Kidney (tissue), 14 donors: ENCODE measurements around the gene PKD2. TPM values are rescaled to one million over a fixed set of nuclear protein-coding genes. Genes with fewer than 3 reads are reported as not detected.

Source experiments
- DNase-seq, 5 donors: peaks; one replicate each; pipeline ENCODE4 v3.0.0-alpha.2; 2013 to 2020
- FAIRE-seq: peaks from 2 replicates; lab custom pipeline; 2012; peaks lifted over from hg19 to GRCh38; lab: Jason Lieb, UNC
- H3K27ac ChIP-seq, 2 donors: one replicate each; pipeline ENCODE4 v1.7.0; 2013; ENCODE audit warnings: low read depth in 2 of 2, low read length in 2 of 2, inconsistent platforms in 1 of 2
- H3K27me3 ChIP-seq: one replicate; pipeline ENCODE4 v1.7.1; 2013; ENCODE audit warnings: low read length, inconsistent platforms; ENCODE audit not compliant: control insufficient read depth, insufficient read depth
- H3K36me3 ChIP-seq, 3 donors: one replicate each; pipeline versions ENCODE4 v1.7.0 to v1.7.1; 2013; ENCODE audit warnings: low read length in 3 of 3, control low read depth in 1 of 3, inconsistent platforms in 1 of 3; ENCODE audit not compliant: insufficient read depth in 3 of 3, control insufficient read depth in 2 of 3
- H3K4me1 ChIP-seq, 3 donors: one replicate each; pipeline versions ENCODE4 v1.7.0 to v1.7.1; 2013; ENCODE audit warnings: low read length in 3 of 3, inconsistent platforms in 1 of 3, low read depth in 1 of 3; ENCODE audit not compliant: control insufficient read depth in 2 of 3, insufficient read depth in 2 of 3
- H3K4me3 ChIP-seq, 3 donors: one replicate each; pipeline versions ENCODE4 v1.7.0 to v1.8.1; 2013; ENCODE audit warnings: low read length in 3 of 3, control low read depth in 1 of 3, inconsistent platforms in 1 of 3
- H3K9ac ChIP-seq, 3 donors: one replicate each; pipeline versions ENCODE4 v1.7.0 to v1.7.1; 2013; ENCODE audit warnings: low read length in 3 of 3, control low read depth in 1 of 3, inconsistent platforms in 1 of 3
- H3K9me3 ChIP-seq, 3 donors: one replicate each; pipeline versions ENCODE4 v1.7.0 to v1.7.1; 2013; ENCODE audit warnings: low read length in 3 of 3, control low read depth in 1 of 3, inconsistent platforms in 1 of 3; ENCODE audit not compliant: control insufficient read depth in 2 of 3, insufficient read depth in 1 of 3
- CTCF ChIP-seq: IDR thresholded peaks from 3 replicates; pipeline ENCODE4 v1.5.1; 2012; ENCODE audit warnings: mild to moderate bottlenecking, moderate library complexity, borderline replicate concordance; ENCODE audit not compliant: insufficient read depth; ENCODE audit errors: extremely low read depth
- intact Hi-C: fragments of 100-400 bp; cut with DNase I; formaldehyde crosslinking; loops from one replicate; pipeline ENCODE4 v1.11.1; 2022
- polyA plus RNA-seq: library from polyadenylated mRNA; stranded (reverse); fragments of 350-450 nt; fragmentation: Illumina TruSeq; extraction: RNeasy Lipid Tissue Mini Kit (QIAGEN cat#74804); gene quantifications from one replicate; pipeline ENCODE4 v1.2.3, GENCODE V29; 2014; ENCODE audit warnings: low read depth, low replicate concordance; ENCODE audit not compliant: insufficient read depth
- total RNA-seq: library from RNA; stranded (reverse); fragmentation: NEBNext Ultra II Directional; extraction: Animal tissue kit (Norgen Biotek cat#: 25700); gene quantifications from one replicate; pipeline ENCODE4 v1.2.1, GENCODE V29; 2021
- donor health status: control.
- donor health status: control.
- donor health status: control.
- donor health status: control.
- donor health status: control.
- donor health status: DM: yes; HTN: yes; CAD: no.
- donor health status: Normal renal cell carcinoma (clear cell type).

Gene PKD2
- total and polyA plus RNA-seq, 2 donors from 2014 or later, result 21.2 to 92.6 TPM

DNA sequence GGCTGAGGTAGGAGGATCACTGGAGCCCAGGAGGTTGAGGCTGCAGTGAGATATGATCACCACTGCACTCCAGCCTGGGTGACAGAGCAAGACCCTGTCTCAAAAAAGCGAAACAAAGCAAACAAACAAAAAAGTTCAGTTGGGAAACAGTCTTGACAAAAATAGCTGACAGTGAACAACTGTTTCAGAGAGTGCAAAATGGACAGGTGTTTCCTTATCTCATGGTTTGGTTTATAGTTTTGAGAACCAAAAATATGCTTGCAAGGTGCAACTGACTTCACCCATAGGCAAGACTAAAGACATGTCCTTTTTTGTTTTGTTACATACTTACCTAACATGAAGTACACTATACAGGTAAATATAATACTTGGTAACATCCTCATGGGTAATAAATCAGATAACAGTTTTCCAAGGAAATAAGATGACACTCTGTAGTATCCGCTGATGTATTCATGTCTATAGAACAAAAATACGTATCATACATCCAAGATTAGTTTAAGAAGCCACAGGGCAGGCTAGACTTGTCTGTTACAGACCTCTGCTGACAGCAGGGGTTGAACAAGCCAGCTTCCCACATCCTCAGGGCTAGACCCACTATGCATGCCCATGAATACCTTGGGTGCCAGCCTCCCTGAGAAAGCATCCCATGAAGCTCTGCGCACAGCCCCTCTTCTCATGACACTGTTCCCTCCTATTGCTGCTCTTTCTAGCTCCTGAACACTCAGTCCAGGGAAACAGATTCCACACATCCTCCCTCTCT lies 91.7 kb downstream of the PKD2 start:
- no peak for TF ChIP-seq CTCF
- no peak overlapping the region for H3K27ac ChIP-seq
- no peak for DNase-seq
- no peak overlapping the region for H3K4me3 ChIP-seq
- no peaks in the 10 kb centered on the region for H3K36me3 ChIP-seq
- H3K4me1 ChIP-seq, result no peaks in the 10 kb centered on the region
- intact Hi-C loops, result no loop called here
- H3K9ac ChIP-seq, result no peak overlapping the region
- H3K27me3 ChIP-seq, result no peaks in the 10 kb centered on the region
- FAIRE-seq, result no peak
- no peaks in the 10 kb centered on the region for H3K9me3 ChIP-seq

GRCh38 chr4:88101165-88101564 lies 93.7 kb downstream of the PKD2 start:
- H3K27me3 ChIP-seq, result no peaks in the 10 kb centered on the region
- no peak overlapping the region for H3K9ac ChIP-seq
- TF ChIP-seq CTCF, result no peak
- intact Hi-C loops, result no loop called here
- no peaks in the 10 kb centered on the region for H3K4me1 ChIP-seq
- no peak overlapping the region for H3K4me3 ChIP-seq
- FAIRE-seq (no peak), DNase-seq (no peak)
- H3K9me3 ChIP-seq, result no peaks in the 10 kb centered on the region
- no peaks in the 10 kb centered on the region for H3K36me3 ChIP-seq
- H3K27ac ChIP-seq, result no peak overlapping the region

GRCh38 chr4:88102026-88102425 lies 94.6 kb downstream of the PKD2 start:
- H3K4me3 ChIP-seq, result no peak overlapping the region
- intact Hi-C loops, result no loop called here
- FAIRE-seq (no peak), DNase-seq (no peak)
- H3K4me1 ChIP-seq, result no peaks in the 10 kb centered on the region
- no peak for TF ChIP-seq CTCF
- no peaks in the 10 kb centered on the region for H3K36me3 ChIP-seq
- no peak overlapping the region for H3K27ac ChIP-seq
- no peak overlapping the region for H3K9ac ChIP-seq
- no peaks in the 10 kb centered on the region for H3K27me3 ChIP-seq
- H3K9me3 ChIP-seq, result no peaks in the 10 kb centered on the region
